Measurements from ENCODE around the gene POLN.
"Not testable (repeated sequence)": the region's sequence is repeated elsewhere in the genome, so short reads cannot be mapped to it uniquely, and the experiment has no call there.

GRCh38 chr4:2031161-2031560 lies 210.8 kb downstream of the POLN start:
- TF ChIP-seq EZH2 (IDR thresholded peaks at IDR 0.05; ENCODE audit: borderline replicate concordance, low read length); CTCF (IDR thresholded peaks at IDR 0.05; ENCODE audit: low read length): not testable (repeated sequence)
